HG02870 (cell line): ENCODE data around the gene SPECC1L.

Experiments used
- ATAC-seq: cut with Tn5 transposase; IDR thresholded peaks from one replicate; pipeline ENCODE4 v1.9.1; 2021; ENCODE audit warnings: mild to moderate bottlenecking, moderate library complexity; ENCODE audit not compliant: unreplicated experiment

Gene SPECC1L

GRCh38 chr22:24358105-24358836, 87.6 kb downstream of the SPECC1L start:
- ATAC-seq, result no peak

DNA sequence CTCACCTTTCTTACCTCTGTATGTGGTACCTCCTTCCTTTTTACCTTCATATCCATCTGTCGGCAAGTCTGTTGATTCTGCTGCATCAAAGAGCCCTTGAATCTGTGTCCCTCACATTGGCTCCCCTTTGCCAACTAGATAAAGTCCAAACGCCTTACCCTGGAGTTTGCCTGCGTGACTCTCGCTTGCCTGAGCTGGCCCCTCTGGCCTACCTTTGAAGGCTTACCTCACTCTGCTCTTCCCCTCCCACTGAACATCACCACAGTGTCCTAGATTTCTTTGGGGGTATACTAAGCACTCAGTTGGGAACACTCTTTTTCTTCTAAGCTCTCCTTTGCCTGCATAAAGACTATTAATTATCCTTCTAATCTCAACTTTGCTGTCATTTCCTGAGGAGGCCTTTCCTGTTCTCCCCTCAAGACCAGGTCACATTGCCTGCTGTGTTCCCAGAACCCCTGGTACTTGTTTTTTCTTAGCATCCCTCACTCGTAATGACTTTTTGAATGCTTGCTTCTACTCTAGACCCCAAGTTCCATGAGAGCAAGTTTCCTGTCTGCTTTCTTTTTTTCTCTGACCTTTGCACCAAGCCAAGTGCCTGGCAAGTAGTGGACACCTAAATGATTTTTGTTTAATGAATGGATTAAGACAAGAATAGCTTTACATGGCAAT, 89.0 kb downstream of the SPECC1L start:
- ATAC-seq, result no peak

DNA sequence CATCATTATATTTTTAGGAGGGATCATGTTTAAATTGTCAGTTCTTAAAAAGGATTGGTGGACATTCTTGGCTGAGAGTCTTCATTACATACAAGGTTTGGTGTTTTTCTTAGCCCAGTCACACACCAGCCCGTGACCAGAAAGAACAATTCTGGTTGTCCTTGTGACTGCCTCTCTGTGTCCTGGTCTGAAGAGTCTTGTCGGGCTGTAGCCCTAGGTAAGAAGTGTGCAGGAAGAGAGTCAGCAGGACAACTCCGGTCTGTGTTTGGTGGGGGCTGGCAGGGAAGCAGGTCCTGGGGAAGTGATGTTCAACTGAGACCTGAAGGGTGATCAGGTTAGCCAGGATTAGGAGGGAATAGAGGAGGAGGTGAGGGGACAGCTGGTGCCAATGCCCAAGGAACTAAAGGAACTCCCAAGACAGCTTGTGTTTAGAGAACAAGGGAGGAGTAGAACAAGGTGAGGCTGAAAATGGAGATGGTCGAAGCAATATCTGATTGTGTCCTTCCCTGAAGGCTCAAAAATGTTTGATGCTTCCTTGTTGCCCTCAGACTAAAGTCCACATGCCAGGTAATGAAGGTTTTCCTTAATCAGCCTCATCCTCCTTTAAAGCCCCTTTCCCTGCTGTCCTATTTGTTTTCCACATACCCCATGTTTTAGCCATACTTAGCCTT, 91.5 kb downstream of the SPECC1L start:
- no peak for ATAC-seq

DNA sequence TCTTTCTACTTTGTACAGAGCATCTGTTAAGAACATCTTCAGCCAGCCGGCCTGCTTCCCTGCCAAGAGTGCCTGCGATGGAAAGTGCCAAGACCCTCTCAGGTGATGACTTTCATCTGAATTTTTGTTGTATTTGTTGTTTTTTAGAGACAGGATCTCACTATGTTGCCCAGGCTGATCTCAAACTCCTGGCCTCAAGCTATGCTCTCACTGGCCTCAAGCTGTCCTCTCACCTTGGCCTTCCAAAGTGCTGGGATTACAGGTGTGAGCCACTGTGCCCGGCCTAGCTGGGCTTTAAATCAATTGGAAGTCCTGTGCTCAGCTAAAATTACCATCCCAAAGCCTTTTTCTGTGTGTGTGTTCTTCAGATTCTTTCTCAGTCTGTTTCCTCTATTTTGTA, 92.6 kb downstream of the SPECC1L start:
- no peak for ATAC-seq

GRCh38 chr22:24366701-24367100, 96.1 kb downstream of the SPECC1L start:
- ATAC-seq, result no peak

DNA sequence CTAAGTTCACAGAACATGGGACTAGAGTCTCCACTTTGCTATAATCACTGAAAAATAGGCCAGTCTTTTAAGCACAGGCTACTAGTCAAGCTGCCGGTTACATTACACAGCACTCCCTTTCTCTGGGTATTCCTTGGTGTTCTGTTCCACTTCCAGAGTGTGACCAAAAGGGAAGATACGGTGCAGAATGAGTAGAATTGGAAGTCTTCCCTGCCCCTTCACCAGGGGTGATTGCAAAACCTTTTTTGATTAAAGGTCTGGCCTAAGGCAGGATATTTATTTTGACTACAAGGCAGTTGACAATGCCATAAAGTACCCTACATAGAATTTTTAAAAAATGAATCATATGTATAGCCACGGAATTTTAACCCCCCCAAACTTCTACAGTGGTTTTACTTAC, 97.2 kb downstream of the SPECC1L start:
- ATAC-seq, result no peak

DNA sequence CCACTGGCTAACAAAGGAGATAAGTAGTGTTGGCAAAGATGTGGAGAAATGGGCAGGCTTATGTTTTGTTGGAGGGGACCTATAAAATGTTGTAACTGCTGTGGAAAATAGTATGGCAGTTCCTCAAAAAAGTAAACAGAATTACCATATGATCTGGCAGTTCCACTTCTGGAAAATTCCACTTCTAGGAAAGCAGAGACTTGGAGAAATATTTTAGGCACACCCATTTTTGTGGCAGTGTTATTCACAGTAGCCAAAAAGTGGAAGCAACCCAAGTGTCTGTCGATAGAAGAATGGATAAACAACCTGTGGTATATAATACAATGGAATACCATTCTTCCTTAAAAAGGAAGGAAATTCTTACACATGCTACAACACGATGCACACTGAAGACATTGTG, 99.8 kb downstream of the SPECC1L start:
- ATAC-seq, result no peak

GRCh38 chr22:24376002-24376401, 105.4 kb downstream of the SPECC1L start:
- no peak for ATAC-seq

GRCh38 chr22:24376586-24376985, 106.0 kb downstream of the SPECC1L start:
- ATAC-seq, result no peak

DNA sequence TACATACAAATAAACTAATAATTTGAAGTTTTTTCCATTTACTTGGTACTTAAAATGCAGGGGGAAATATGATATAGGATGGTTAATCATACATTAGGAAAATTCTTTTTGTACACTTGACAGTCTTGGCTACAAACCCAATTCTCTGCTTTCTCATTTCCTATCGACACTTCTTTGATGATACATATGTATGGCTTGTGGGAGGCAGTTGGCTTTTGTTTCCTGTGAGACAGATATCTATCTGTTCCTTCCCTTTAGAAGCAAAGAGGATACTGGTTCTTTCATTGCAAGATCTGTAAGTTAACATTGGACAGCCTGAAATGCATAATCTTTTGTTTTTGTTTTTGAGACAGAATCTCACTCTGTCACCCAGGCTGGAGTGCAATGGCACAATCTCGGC, 108.9 kb downstream of the SPECC1L start:
- no peak for ATAC-seq

DNA sequence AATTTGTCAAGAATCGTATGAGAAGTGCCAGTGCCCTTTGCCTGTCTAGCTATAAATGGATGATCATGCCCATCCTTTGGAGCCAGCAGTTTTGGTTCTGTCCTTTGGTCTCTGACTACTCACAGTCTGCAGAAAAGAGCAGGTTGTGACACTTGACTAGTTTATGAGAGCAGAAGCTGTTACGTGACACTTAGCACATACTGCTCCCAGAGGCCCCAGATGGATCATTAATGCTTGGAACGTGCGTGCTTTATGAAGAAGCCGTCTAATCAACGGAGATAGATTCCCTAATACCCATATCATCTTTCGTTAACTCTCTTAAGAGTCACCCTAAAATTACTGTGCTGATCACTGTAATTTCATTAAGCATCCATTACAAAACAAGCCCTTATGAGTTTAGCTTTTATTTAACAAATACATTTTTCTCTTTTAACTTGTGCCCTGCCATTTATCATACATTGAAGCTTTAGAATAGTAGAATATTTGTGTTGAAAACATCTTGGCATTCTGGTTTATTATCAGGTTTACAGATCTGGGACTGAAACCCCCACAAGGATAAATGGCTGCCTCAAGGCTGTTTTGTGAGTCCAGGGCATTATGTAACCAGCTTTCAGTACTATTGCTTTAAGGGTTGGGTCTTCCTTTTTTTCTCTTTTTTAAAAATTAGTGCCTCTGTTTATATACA, 109.7 kb downstream of the SPECC1L start:
- no peak for ATAC-seq

DNA sequence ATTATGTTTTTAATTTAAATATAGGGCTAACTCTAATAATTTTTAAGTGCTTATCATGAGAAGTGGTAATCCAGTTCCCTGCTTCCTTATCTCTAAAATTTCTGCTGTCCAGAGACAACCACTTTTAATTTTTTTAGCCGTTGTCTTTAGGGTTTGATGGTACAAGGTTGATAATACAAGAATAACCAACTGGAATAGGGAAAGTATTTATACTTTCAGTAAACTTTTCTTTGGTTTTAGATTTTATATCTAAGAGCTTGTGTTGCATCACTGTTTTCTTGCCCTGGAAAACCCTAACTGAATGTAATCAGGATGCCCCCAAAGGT, 110.2 kb downstream of the SPECC1L start:
- ATAC-seq, result no peak

DNA sequence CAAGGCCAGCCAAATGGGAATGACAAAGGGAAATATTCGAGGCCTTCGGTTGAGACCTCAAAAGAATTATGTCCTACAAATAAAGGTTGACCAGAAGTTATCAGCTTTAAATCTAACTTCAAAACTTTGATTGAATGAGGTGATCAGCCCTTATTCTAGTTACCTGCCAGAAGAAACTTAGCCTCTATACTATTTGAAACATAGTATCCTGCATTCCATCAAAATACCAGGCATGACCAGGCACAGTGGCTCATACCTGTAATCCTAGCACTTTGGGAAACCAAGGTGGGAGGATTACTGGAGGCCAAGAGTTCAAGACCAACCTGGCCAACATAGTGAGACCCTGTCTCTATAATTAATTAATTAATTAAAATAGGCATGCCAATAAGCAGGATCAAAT, 112.4 kb downstream of the SPECC1L start:
- ATAC-seq, result no peak

GRCh38 chr22:24384131-24384530, 113.5 kb downstream of the SPECC1L start:
- ATAC-seq, result no peak

GRCh38 chr22:24386937-24387471, 116.4 kb downstream of the SPECC1L start:
- no peak for ATAC-seq

DNA sequence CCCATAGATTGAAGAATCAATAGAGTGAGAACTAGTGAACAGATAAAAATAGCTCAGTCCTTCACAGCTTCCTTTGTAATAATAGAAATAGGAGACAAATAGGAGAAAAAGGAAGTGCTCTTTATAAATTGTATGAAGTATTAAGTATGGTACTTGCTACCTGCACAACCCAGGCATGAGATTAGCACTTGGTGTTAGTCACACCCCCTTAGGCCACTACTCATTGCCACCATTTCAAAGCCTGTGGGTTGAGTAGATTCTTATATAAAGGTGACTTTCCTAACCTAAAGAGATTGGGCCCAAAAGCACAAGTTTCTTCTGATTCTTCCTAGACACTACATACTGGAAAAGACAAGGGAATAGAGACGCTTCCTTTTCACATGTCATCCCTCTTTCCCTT, 119.0 kb downstream of the SPECC1L start:
- ATAC-seq, result no peak

GRCh38 chr22:24390156-24390555, 119.5 kb downstream of the SPECC1L start:
- ATAC-seq, result no peak

DNA sequence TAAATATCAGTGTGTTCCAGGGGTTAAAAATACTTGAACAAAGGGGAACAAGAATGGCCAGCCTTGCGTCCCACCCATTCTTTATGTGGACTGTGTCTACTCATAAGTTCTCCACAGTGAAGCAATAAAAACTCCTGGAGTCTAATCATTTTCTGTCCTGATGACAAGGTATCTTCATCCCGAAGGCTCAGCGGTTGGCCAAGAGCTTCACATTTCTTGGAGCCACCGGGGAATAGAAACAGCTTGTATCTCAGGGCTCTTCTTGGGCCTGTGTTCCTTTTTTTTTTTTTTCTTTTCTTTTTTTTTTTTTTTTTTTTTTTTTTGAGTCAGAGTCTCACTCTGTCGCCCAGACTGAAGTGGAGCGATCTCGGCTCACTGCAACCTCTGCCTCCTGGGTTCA, 119.9 kb downstream of the SPECC1L start:
- no peak for ATAC-seq

DNA sequence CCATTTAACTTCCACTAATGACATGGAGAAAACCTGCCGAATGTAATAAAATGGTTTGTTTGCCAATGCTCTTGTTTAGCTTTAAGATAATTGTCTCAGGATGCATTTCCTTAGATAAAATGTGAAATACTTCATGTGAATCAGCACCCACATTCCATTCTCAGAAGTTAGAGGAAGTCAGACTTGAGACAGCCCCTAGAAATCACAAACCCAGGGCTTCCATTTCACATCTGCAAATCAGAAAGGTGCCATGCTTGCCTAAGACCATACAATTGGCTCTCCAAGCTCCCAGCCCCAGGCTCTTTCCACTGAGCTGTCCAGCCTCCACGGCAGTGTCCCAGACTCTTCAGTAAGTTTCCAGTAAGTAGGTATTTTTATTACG, 121.2 kb downstream of the SPECC1L start:
- ATAC-seq, result no peak

GRCh38 chr22:24392218-24392931, 121.7 kb downstream of the SPECC1L start:
- ATAC-seq, result no peak

DNA sequence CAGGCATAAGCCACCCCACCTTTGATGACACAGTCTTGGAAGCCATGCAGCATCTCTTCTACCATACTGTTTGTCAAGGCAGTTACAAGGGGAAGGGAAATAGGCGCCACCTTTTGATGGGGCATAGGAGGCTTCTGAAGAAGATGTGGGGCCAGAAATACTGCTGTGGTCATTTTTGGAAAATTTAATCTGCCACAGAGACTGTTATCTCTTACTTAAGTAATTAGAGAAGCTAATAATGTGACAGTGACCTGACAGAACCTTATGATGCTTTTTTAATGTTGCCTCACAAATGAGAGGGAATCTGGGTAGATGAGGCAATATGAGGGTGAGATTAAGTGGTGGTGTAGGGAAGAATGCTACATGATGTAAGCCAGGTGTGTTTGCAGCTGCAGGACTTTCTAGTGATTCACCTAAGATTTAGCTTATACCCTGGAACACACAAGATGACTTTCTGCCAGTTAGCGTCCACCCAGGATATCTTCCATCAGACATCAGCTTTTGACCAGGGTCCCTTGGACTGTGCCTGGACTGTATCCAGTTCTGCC, 122.5 kb downstream of the SPECC1L start:
- ATAC-seq, result no peak
